ENCODE data around the gene FEZF1. TPM values are rescaled to one million over a fixed set of nuclear protein-coding genes. Genes with fewer than 3 reads are reported as not detected.

The FEZF1 gene
- total RNA-seq, 2 experiments from 2014 or later: not detected

- Mint-ChIP-seq H3K36me3 (no peaks in the 10 kb centered on the region), H3K27me3 (peaks cover 93% of the 10 kb centered on the region), H3K9me3 (no peaks in the 10 kb centered on the region), H3K27ac (no peak overlapping the region), H3K4me3 (no peak overlapping the region), H3K4me1 (peaks cover 8% of the 10 kb centered on the region)
- DNase-seq: no peak
Measured at GRCh38 chr7:122312789-122313188, 8.2 kb upstream of the FEZF1 start.

- no peak overlapping the region for H3K4me3 Mint-ChIP-seq
- no peak for DNase-seq
- H3K9me3 Mint-ChIP-seq: no peaks in the 10 kb centered on the region
- H3K27me3 Mint-ChIP-seq: peaks cover 93% of the 10 kb centered on the region
- H3K4me1 Mint-ChIP-seq: peaks cover 8% of the 10 kb centered on the region
- H3K36me3 Mint-ChIP-seq: no peaks in the 10 kb centered on the region
- H3K27ac Mint-ChIP-seq: no peak overlapping the region
Measured at GRCh38 chr7:122311734-122312450, 7.3 kb upstream of the FEZF1 start.

DNA sequence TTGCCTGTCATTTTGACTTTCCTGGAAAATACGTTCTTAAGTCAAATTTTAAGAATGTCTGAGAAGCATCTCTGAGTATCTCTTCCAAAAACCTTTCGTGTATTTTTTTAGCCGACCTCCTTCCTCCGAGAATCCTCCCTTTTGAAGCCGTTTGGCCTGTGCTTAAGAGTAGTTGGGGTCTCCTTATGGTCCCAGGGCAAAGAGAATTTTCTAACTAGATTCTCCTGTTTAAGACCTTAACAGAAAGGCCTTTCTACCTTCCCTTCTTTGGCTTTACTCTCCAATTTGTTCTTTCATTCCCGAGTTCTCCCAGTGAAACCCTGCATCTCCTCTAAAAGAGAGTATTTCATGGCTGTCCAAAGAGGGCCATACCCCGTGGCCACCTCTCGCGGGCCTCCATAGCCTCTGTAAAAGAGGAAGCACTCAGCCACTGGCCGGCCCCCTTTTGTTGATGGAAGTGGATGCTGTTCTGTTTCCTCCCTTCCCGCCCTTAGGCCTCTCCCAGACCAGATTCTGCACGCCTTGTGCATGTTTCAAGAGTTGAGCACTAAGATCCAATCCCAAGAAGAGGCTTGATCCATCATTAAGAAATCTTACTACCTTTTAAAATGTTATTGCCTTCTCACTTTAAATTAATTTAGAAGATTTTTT, 6.6 kb upstream of the FEZF1 start:
- peaks cover 8% of the 10 kb centered on the region for H3K4me1 Mint-ChIP-seq
- no peak overlapping the region for H3K27ac Mint-ChIP-seq
- peaks cover 93% of the 10 kb centered on the region for H3K27me3 Mint-ChIP-seq
- no peaks in the 10 kb centered on the region for H3K9me3 Mint-ChIP-seq
- DNase-seq: no peak
- no peaks in the 10 kb centered on the region for H3K36me3 Mint-ChIP-seq
- no peak overlapping the region for H3K4me3 Mint-ChIP-seq

- Mint-ChIP-seq H3K36me3 (no peaks in the 10 kb centered on the region), H3K4me3 (no peak overlapping the region), H3K27me3 (peaks cover 93% of the 10 kb centered on the region), H3K4me1 (peaks cover 8% of the 10 kb centered on the region), H3K27ac (no peak overlapping the region), H3K9me3 (peaks cover 1% of the 10 kb centered on the region)
- DNase-seq: no peak
Measured at GRCh38 chr7:122310119-122311021, 5.8 kb upstream of the FEZF1 start.

DNA sequence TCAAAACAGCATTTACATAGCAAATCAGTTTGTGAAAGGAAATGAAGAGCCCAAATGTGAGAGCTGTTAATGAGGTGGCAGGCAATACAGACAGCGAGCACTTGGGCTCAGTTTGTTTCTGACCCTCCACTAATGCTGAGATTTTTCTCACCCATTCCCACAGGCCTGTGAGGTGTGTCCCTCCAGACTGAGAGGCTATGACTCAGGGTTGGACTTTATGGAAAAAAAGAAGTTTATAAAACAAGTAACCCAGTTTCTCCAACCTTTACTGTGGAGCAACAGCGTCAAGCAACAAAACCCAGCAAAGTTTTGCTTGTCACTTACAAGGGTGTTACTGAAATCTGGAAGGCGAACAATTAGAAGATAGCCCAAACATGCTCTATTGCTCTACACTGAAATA, 4.9 kb upstream of the FEZF1 start:
- no peak overlapping the region for H3K27ac Mint-ChIP-seq
- H3K27me3 Mint-ChIP-seq: peaks cover 93% of the 10 kb centered on the region
- no peaks in the 10 kb centered on the region for H3K36me3 Mint-ChIP-seq
- H3K9me3 Mint-ChIP-seq: peaks cover 3% of the 10 kb centered on the region
- no peak for DNase-seq
- H3K4me3 Mint-ChIP-seq: no peak overlapping the region
- H3K4me1 Mint-ChIP-seq: peaks cover 8% of the 10 kb centered on the region

DNA sequence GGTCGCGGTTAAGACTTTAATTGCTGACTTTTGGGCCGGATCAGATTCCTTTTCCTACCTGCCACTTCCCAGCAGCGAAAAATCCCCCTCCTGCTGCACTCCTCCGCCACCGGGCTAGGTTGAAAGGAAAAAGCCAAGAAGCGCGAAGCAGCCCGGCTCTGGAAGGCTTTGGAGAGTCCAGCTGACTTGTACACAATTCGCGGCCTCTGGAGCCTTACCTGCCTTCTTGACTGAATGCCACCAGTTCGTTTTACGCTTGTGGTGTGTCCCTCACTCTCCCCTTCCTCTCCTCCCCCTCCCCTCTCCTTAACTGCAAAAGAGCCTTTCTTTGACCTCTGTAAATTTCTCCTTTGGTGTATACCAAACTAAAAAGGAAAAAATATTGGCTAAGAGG, 2.7 kb upstream of the FEZF1 start:
- H3K27me3 Mint-ChIP-seq: peaks cover 95% of the 10 kb centered on the region
- no peak for DNase-seq
- no peak overlapping the region for H3K4me3 Mint-ChIP-seq
- H3K9me3 Mint-ChIP-seq: peaks cover 7% of the 10 kb centered on the region
- H3K36me3 Mint-ChIP-seq: peaks cover 2% of the 10 kb centered on the region
- H3K27ac Mint-ChIP-seq: no peak overlapping the region
- peaks cover 8% of the 10 kb centered on the region for H3K4me1 Mint-ChIP-seq

DNA sequence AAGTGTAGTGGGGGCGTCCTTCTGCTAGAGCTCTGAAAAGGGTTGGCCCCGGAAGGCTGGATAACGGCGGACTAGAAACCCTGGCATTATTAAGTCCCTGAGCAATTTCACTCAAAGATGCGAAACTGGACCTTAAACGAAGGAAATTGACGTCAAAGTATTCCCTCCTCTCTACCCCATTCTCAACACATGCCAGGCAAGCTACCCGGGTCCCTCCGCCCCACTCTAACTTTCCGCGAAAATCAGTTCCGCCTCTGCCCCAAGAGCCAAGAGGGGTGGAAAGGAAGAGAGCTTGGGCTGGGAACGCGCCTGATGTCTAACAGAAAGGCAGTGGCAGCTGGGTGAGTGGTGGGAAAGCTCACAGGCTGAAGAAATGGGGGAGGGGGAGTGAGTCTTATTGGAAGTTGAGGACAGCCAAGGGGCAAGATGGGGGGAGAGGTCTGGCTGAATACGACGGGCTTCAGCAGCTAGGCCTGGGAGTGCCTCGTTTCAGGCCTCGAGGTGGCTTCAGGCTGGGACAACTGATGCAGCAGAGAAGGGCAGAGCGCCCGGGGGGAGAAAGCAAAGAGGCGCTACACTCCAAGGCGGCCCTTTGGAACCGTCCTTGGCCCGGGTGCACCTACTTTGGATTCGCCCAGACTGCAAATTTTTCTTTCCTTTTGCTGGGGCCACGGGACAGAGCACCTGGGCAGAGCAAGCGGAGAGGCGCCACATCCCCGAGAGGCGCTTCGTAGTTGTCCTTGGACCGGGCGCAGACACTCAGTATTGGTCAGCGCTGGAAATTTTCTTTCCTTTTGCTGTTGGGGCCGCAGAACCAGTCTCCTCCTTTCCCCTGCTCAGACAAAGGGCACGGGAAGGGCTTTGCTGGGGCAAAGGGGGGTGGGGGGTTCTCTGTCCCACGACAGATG, 2.0 kb upstream of the FEZF1 start:
- Mint-ChIP-seq H3K4me1 (peaks cover 8% of the 10 kb centered on the region), H3K27ac (no peak overlapping the region), H3K27me3 (peaks cover 94% of the 10 kb centered on the region), H3K4me3 (no peak overlapping the region), H3K9me3 (peaks cover 7% of the 10 kb centered on the region), H3K36me3 (peaks cover 2% of the 10 kb centered on the region)
- DNase-seq: no peak

GRCh38 chr7:122305475-122306319, 1.1 kb upstream of the FEZF1 start:
- Mint-ChIP-seq H3K9me3 (peaks cover 7% of the 10 kb centered on the region), H3K36me3 (peaks cover 2% of the 10 kb centered on the region)

DNA sequence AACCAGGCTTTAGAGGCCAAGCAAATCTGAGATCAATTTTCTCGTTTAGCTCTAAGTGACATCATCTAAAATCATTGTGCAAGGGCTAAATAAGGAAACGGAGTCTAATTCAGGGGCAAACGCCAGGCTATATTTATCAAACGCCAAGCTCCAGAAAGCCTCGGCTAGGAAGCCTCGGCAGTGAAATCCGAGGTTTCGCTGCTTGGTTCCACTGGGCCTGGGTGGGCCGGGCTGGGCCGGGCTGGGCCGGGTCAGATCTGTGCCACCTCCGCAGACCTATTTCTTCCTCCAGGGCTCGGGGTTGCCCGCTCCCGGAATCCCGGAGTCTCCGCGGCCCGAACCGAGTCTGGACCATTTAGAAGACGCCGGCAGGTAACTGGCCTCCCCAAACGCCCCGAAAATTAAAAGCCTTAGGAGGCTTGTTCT, 459 bp upstream of the FEZF1 start:
- Mint-ChIP-seq H3K4me3 (peak overlapping the region; percentile 14), H3K4me1 (peaks cover 2% of the 10 kb centered on the region), H3K9me3 (peaks cover 7% of the 10 kb centered on the region), H3K27ac (no peak overlapping the region), H3K27me3 (peaks cover 94% of the 10 kb centered on the region), H3K36me3 (peaks cover 2% of the 10 kb centered on the region)
- DNase-seq: no peak

More at GRCh38 chr7:122305475-122306319, 1.1 kb upstream of the FEZF1 start:
- peaks cover 2% of the 10 kb centered on the region for H3K4me1 Mint-ChIP-seq
- H3K27ac Mint-ChIP-seq: no peak overlapping the region
- peak overlapping the region; percentile 14 for H3K4me3 Mint-ChIP-seq
- peaks cover 94% of the 10 kb centered on the region for H3K27me3 Mint-ChIP-seq
- DNase-seq: no peak

GRCh38 chr7:122303531-122304318, 825 bp downstream of the FEZF1 start:
- Mint-ChIP-seq H3K27me3 (peaks cover 96% of the 10 kb centered on the region), H3K36me3 (peaks cover 2% of the 10 kb centered on the region), H3K4me1 (no peaks in the 10 kb centered on the region), H3K9me3 (peaks cover 7% of the 10 kb centered on the region), H3K27ac (no peak overlapping the region), H3K4me3 (no peak overlapping the region)
- DNase-seq: no peak

DNA sequence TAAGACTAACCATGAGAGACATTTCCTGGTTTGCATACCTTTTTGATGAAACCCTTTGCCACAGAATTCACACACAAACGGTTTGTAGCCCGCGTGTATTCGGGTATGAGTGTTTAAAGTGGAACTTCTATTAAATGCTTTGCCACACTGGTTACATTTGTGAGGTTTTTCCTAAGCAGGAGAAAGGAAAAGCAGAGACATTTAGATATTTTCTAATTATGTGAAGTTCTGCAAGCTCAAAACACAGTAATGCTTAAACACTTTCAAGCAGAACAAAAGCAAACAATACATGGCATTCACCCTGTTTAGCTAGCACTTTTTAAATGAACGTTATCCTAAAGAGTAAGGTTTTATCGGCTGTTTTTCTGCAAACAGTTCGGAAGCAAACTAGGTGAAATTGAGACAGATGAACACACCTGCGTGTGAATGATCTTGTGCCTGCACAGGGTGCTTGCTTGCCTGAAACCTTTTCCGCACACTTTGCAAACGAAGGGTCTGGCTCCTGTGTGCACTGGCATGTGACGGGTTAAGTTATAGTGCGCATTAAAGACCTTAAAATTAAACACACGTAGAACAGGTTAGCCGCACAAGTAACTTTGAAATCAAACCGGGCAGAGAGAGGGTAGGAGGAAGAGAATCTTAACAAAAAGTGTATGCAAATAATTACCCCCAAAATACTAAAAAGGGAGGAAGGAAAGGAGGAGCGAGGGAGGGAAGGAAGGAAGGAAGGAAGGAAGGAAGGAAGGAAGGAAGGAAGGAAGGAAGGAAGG, 1.6 kb downstream of the FEZF1 start:
- Mint-ChIP-seq H3K36me3 (peaks cover 2% of the 10 kb centered on the region), H3K27ac (no peak overlapping the region), H3K4me3 (peak overlapping the region; percentile 15)

GRCh38 chr7:122301858-122302760, 2.4 kb downstream of the FEZF1 start:
- Mint-ChIP-seq H3K9me3 (peaks cover 7% of the 10 kb centered on the region), H3K27ac (no peak overlapping the region), H3K27me3 (peaks cover 90% of the 10 kb centered on the region), H3K4me1 (no peaks in the 10 kb centered on the region), H3K4me3 (no peak overlapping the region), H3K36me3 (peaks cover 2% of the 10 kb centered on the region)
- no peak for DNase-seq

More for the DNA sequence above, 1.6 kb downstream of the FEZF1 start:
- Mint-ChIP-seq H3K9me3 (peaks cover 7% of the 10 kb centered on the region), H3K27me3 (peaks cover 98% of the 10 kb centered on the region), H3K4me1 (no peaks in the 10 kb centered on the region)
- DNase-seq: no peak
